H1 (cell line): ENCODE results near the gene TCEA3. TPM values are rescaled to one million over a fixed set of nuclear protein-coding genes. Genes with fewer than 3 reads are reported as not detected.

Source experiments
- CTCF ChIA-PET: fragments of 300-600 bp; sonication (Branson Sonifier 250); formaldehyde crosslinking; loops from one replicate; lab custom pipeline; 2021; ENCODE audit not compliant: partially characterized antibody; lab: Charles Lee
- POLR2A ChIA-PET: fragments of 300-600 bp; sonication (Branson Sonifier 250); formaldehyde crosslinking; loops from one replicate; lab custom pipeline; 2021; ENCODE audit warnings: inconsistent platforms; ENCODE audit not compliant: partially characterized antibody; lab: Charles Lee
- DNase-seq, 2 experiments: peaks; one replicate each; pipeline versions ENCODE4 v3.0.0 to v3.0.0-alpha.2; 2010 to 2022; ENCODE audit warnings: low spot score in 2 of 2, low read depth in 1 of 2, mixed read lengths in 1 of 2
- FAIRE-seq: peaks from 2 replicates; lab custom pipeline; 2011; peaks lifted over from hg19 to GRCh38; lab: Jason Lieb, UNC
- H2AFZ ChIP-seq: 2 replicates; pipeline ENCODE4 v1.8.1; 2012; ENCODE audit warnings: low read length, inconsistent platforms
- H2AK5ac ChIP-seq: 2 replicates; pipeline ENCODE4 v1.6.1; 2013; ENCODE audit warnings: low read depth, low read length
- H2BK120ac ChIP-seq: replicated peaks from 2 replicates; pipeline ENCODE3; 2013; ENCODE audit warnings: low read depth, low read length, inconsistent platforms
- H2BK12ac ChIP-seq: 2 replicates; pipeline ENCODE4 v1.6.1; 2013; ENCODE audit warnings: low read depth, low read length
- H2BK15ac ChIP-seq: 2 replicates; pipeline ENCODE4 v1.6.1; 2013; ENCODE audit warnings: low read length
- H2BK20ac ChIP-seq: 2 replicates; pipeline ENCODE4 v1.6.1; 2013; ENCODE audit warnings: low read length
- H2BK5ac ChIP-seq: 2 replicates; pipeline ENCODE4 v1.6.1; 2013; ENCODE audit warnings: low read depth, low read length
- H3K14ac ChIP-seq: 2 replicates; pipeline ENCODE4 v1.6.1; 2013; ENCODE audit warnings: inconsistent platforms; ENCODE audit not compliant: insufficient read length
- H3K18ac ChIP-seq: 2 replicates; pipeline ENCODE4 v1.6.1; 2013; ENCODE audit warnings: low read length; ENCODE audit errors: extremely low read depth
- H3K23ac ChIP-seq: 2 replicates; pipeline ENCODE4 v1.6.1; 2013; ENCODE audit warnings: inconsistent platforms; ENCODE audit not compliant: insufficient read length
- H3K23me2 ChIP-seq: 2 replicates; pipeline ENCODE4 v1.6.1; 2013; ENCODE audit warnings: low read depth, low read length
- H3K27ac ChIP-seq: 2 replicates; pipeline ENCODE4 v1.6.1; 2011; ENCODE audit warnings: low read depth, low read length, inconsistent platforms
- H3K27me3 ChIP-seq, 4 experiments: replicated peaks in 1 of 4; 1 replicate in 1 of 4; 2 replicates in 3 of 4; pipeline versions ENCODE4 v1.6.1 to v1.8.1; 2011 to 2013; ENCODE audit warnings: low read length in 3 of 4, mild to moderate bottlenecking in 3 of 4, inconsistent platforms in 2 of 4, mixed read lengths in 2 of 4, moderate library complexity in 1 of 4; ENCODE audit not compliant: control insufficient read depth in 3 of 4, insufficient read depth in 3 of 4; ENCODE audit errors: extremely low read depth in 1 of 4
- H3K36me3 ChIP-seq, 4 experiments: 2 replicates each; pipeline versions ENCODE4 v1.6.1 to v1.8.1; 2011 to 2013; ENCODE audit warnings: mild to moderate bottlenecking in 4 of 4, low read length in 3 of 4, moderate library complexity in 2 of 4, control low read depth in 1 of 4, inconsistent platforms in 1 of 4; ENCODE audit not compliant: insufficient read depth in 4 of 4, control insufficient read depth in 2 of 4
- H3K4ac ChIP-seq: replicated peaks from 2 replicates; pipeline ENCODE3; 2013; ENCODE audit warnings: low read length, low read depth, mixed read lengths, inconsistent platforms; ENCODE audit not compliant: insufficient read length
- H3K4me1 ChIP-seq, 4 experiments: replicated peaks in 1 of 4; 1 replicate in 1 of 4; 2 replicates in 3 of 4; pipeline versions ENCODE4 v1.6.1 to v1.8.1; 2011 to 2013; ENCODE audit warnings: low read length in 3 of 4, inconsistent platforms in 2 of 4, mixed read lengths in 1 of 4; ENCODE audit not compliant: insufficient read depth in 4 of 4, control insufficient read depth in 3 of 4
- H3K4me2 ChIP-seq, 2 experiments: 2 replicates each; pipeline versions ENCODE4 v1.6.1 to v1.8.1; 2011 to 2013; ENCODE audit warnings: low read depth in 2 of 2, low read length in 2 of 2, control low read depth in 1 of 2, inconsistent platforms in 1 of 2, mild to moderate bottlenecking in 1 of 2; ENCODE audit not compliant: insufficient read depth in 1 of 2
- H3K4me3 ChIP-seq, 4 experiments: fragments of 200-600, 300-600 bp in 1 of 4; sonication (generic), shearing (Covaris generic), sonication (Bioruptor Twin) in 1 of 4; 2 replicates each; pipeline versions ENCODE4 v1.5.1 to v1.8.1; 2011 to 2016; ENCODE audit warnings: low read length in 4 of 4, low read depth in 3 of 4, control low read depth in 2 of 4, inconsistent platforms in 2 of 4, mild to moderate bottlenecking in 2 of 4, mixed read lengths in 1 of 4, moderate library complexity in 1 of 4; ENCODE audit not compliant: insufficient read depth in 2 of 4; ENCODE audit errors: extremely low read depth in 1 of 4
- H3K56ac ChIP-seq: replicated peaks from 2 replicates; pipeline ENCODE3; 2013; ENCODE audit warnings: low read depth, mild to moderate bottlenecking, mixed read lengths, low read length, inconsistent platforms; ENCODE audit not compliant: insufficient read length
- H3K79me1 ChIP-seq: 2 replicates; pipeline ENCODE4 v1.6.1; 2013; ENCODE audit warnings: low read depth, low read length, control low read depth
- H3K79me2 ChIP-seq, 2 experiments: 2 replicates each; pipeline versions ENCODE4 v1.6.1 to v1.8.1; 2012 to 2013; ENCODE audit warnings: low read length in 2 of 2, mild to moderate bottlenecking in 2 of 2, inconsistent platforms in 1 of 2; ENCODE audit not compliant: insufficient read depth in 2 of 2, control insufficient read depth in 1 of 2
- H3K9ac ChIP-seq, 4 experiments: replicated peaks in 1 of 4; 1 replicate in 1 of 4; 2 replicates in 3 of 4; pipeline versions ENCODE4 v1.6.1 to v1.8.1; 2011 to 2013; ENCODE audit warnings: low read depth in 3 of 4, low read length in 3 of 4, control low read depth in 2 of 4, mild to moderate bottlenecking in 2 of 4, moderate library complexity in 2 of 4, inconsistent platforms in 1 of 4; ENCODE audit errors: extremely low read depth in 1 of 4
- H3K9me3 ChIP-seq, 2 experiments: 2 replicates each; pipeline versions ENCODE4 v1.6.1 to v1.8.1; 2012 to 2013; ENCODE audit warnings: mild to moderate bottlenecking in 2 of 2, moderate library complexity in 2 of 2, control low read depth in 1 of 2, inconsistent platforms in 1 of 2, low read depth in 1 of 2, low read length in 1 of 2, mixed read lengths in 1 of 2; ENCODE audit not compliant: insufficient read depth in 2 of 2
- H4K20me1 ChIP-seq, 2 experiments: replicated peaks in 1 of 2; 2 replicates each; pipeline versions ENCODE3 to v1.8.1; 2011 to 2013; ENCODE audit warnings: inconsistent platforms in 2 of 2, low read length in 2 of 2, mild to moderate bottlenecking in 1 of 2; ENCODE audit not compliant: insufficient read depth in 2 of 2, control insufficient read depth in 1 of 2
- H4K5ac ChIP-seq: 2 replicates; pipeline ENCODE4 v1.6.1; 2013; ENCODE audit warnings: low read length, low read depth, mixed read lengths, inconsistent platforms; ENCODE audit not compliant: insufficient read length
- H4K8ac ChIP-seq: 2 replicates; pipeline ENCODE4 v1.8.0; 2013; ENCODE audit warnings: mild to moderate bottlenecking, moderate library complexity, low read length, inconsistent platforms; ENCODE audit not compliant: insufficient read depth; ENCODE audit errors: extremely low read depth
- H4K91ac ChIP-seq: replicated peaks from 2 replicates; pipeline ENCODE3; 2013; ENCODE audit warnings: low read length, mixed read lengths, inconsistent platforms; ENCODE audit not compliant: insufficient read length
- CBX5 ChIP-seq: fragments of 300-800, 300-1000 bp; sonication (generic); IDR thresholded peaks from 2 replicates; pipeline ENCODE4 v1.7.1; 2016; ENCODE audit warnings: antibody characterized with exemption, low read length, low read depth
- GABPA ChIP-seq: IDR thresholded peaks from 2 replicates; pipeline ENCODE4 v1.6.1; 2011; ENCODE audit warnings: mild to moderate bottlenecking, low read length, moderate library complexity, borderline replicate concordance; ENCODE audit not compliant: insufficient read depth
- JUND ChIP-seq: IDR thresholded peaks from 2 replicates; pipeline ENCODE4 v1.6.1; 2011; ENCODE audit warnings: mild to moderate bottlenecking, improper control_type of control experiment, low read length
- NRF1 ChIP-seq: IDR thresholded peaks from 2 replicates; pipeline ENCODE4 v1.6.1; 2011; ENCODE audit warnings: mild to moderate bottlenecking, low read depth, low read length, improper control_type of control experiment
- RAD21 ChIP-seq, 2 experiments: IDR thresholded peaks in 1 of 2; conservative IDR thresholded peaks in 1 of 2; 2 replicates each; pipeline ENCODE4 v1.6.1; 2011; ENCODE audit warnings: low read depth in 2 of 2, low read length in 2 of 2, improper control_type of control experiment in 1 of 2, inconsistent platforms in 1 of 2, mild to moderate bottlenecking in 1 of 2, moderate library complexity in 1 of 2
- SIRT6 ChIP-seq: IDR thresholded peaks from one replicate; pipeline ENCODE4 v1.7.1; 2012; ENCODE audit warnings: low read length, inconsistent platforms
- SP2 ChIP-seq: IDR thresholded peaks from 2 replicates; pipeline ENCODE4 v1.6.1; 2012; ENCODE audit warnings: mild to moderate bottlenecking, low read length, inconsistent platforms
- SRF ChIP-seq: IDR thresholded peaks from 2 replicates; pipeline ENCODE4 v1.6.1; 2011; ENCODE audit warnings: mild to moderate bottlenecking, low read depth, low read length, moderate library complexity
- SUZ12 ChIP-seq: fragments of 200-600 bp; sonication (generic); IDR thresholded peaks from 2 replicates; pipeline ENCODE4 v1.6.1; 2012; ENCODE audit warnings: mild to moderate bottlenecking, inconsistent platforms, low read length, moderate library complexity, mixed read lengths
- WGBS, 2 experiments: shearing (Covaris generic) in 1 of 2; methylation state at CpG; one replicate each; pipeline versions ENCODE4 v1.1.6 to v1.1.7; 2013 to 2015; ENCODE audit warnings: low lambda C conversion rate in 2 of 2, mixed read lengths in 2 of 2, inconsistent platforms in 1 of 2, low coverage in 1 of 2, missing lambda C conversion rate in 1 of 2; ENCODE audit not compliant: insufficient replicate concordance in 2 of 2, insufficient coverage in 1 of 2, insufficient read length in 1 of 2; ENCODE audit errors: extremely low coverage in 1 of 2, missing lambda C conversion rate in 1 of 2; 5-methylcytosine and 5-hydroxymethylcytosine counted together
- polyA plus RNA-seq, 7 experiments: library from polyadenylated mRNA; depleted of rRNA in 3 of 7; stranded (reverse) in 5 of 7; unstranded in 2 of 7; fragments of >200 nt in 5 of 7; fragments of 200-250 nt in 2 of 7; gene quantifications; 1 replicate in 5 of 7; 2 replicates in 1 of 7; 4 replicates in 1 of 7; pipeline versions ENCODE4 v1.2.1 to v1.2.3, GENCODE V29; 2011 to 2013; ENCODE audit warnings: missing spikeins in 2 of 7, mixed read lengths in 2 of 7
- total RNA-seq: library from RNA; stranded (reverse); fragmentation: NEBNext Ultra II Directional; extraction: Animal tissue kit (Norgen Biotek cat#: 25700); gene quantifications from 2 replicates; pipeline ENCODE4 v1.2.1, GENCODE V29; 2021
- TF ChIP-seq, protein P1 (sequence below): IDR thresholded peaks from 2 replicates; pipeline ENCODE4 v1.6.1; 2012; ENCODE audit warnings: inconsistent platforms
- TF ChIP-seq, protein P2 (sequence below): IDR thresholded peaks from 2 replicates; pipeline ENCODE4 v1.6.1; 2012; ENCODE audit warnings: inconsistent platforms

TCEA3 gene
- total and polyA plus RNA-seq, 2 of the 8 experiments (the other 6 are each of a cell fraction or from before 2014, with no cell fraction given) = 0.08 TPM; not detected in 1

DNA sequence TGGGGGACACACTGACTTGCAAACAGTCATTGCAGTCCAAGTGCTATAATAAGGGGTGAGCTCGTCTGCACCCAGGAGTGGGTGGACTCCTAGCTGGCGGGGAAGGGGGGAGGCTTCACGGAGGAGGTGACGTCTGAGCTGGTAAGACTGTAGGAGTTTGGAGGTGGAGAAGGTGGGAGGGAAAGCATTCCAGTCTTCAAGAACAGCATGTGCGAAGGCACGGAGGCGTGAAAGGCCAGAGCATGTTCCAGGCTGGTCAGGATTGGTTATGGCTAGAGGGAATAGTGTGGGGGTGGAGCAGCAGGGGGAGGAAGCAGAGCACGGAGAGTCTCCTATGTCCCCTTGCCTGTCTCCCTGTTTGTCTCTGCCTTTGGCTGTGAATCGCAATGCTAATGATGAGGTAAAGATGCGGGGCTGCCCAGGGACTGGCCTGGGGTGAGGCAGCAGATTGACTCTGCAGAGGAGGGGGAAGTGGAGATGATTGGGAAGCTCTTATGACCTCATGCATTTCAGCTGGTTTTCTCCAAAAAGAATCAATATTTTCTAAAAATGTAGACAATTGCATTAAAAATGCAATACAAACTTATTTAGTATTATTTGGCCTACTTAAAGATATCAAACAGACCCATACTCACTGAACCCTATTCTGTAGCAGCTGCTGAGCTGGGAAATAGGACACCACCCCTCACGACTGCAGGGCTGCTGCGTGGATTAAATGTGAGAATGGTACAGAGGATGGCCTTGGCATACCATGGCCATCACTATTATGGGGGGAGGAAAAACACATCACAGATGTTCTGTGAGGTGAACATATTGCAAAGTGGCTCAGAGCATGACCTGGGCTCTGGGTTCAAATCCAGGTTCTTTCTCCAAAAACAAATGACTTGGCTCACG lies 52.3 kb downstream of the TCEA3 start:
- no peak overlapping the region for H2BK5ac ChIP-seq
- H3K56ac ChIP-seq = no peak overlapping the region
- H3K27ac ChIP-seq = no peak overlapping the region
- WGBS, 2 experiments = 41% methylated on average over 13 of the region's 13 CpGs; no CpG with 5 or more reads in 1 of the 2 experiments
- H2BK120ac ChIP-seq = no peak overlapping the region
- H3K23ac ChIP-seq = no peak overlapping the region
- H3K9me3 ChIP-seq = no peaks in the 10 kb centered on the region
- ChIA-PET POLR2A (interaction anchor here (1.5 to 2.4 kb wide), 2 partner anchors 15 to 28 kb away, joined by 6 to 13 read pairs; partner anchors contain the start of gene HNRNPR), CTCF (interaction anchor here (0.6 to 3.7 kb wide), 5 partner anchors 13 to 32 kb away, joined by 3 to 19 read pairs (median 8); no protein-coding TSS in a partner anchor)
- no peaks in the 10 kb centered on the region for H3K79me1 ChIP-seq
- no peak overlapping the region for H2BK20ac ChIP-seq
- H4K20me1 ChIP-seq = peaks cover 9 to 12% of the 10 kb centered on the region in 2 experiments
- H2AK5ac ChIP-seq = no peak overlapping the region
- no peak overlapping the region for H4K8ac ChIP-seq
- H3K14ac ChIP-seq = no peak overlapping the region
- no peak overlapping the region for H3K4ac ChIP-seq
- H4K91ac ChIP-seq = no peak overlapping the region
- H2BK12ac ChIP-seq = no peak overlapping the region
- H3K79me2 ChIP-seq = no peaks in the 10 kb centered on the region
- peaks cover 10% of the 10 kb centered on the region for H3K23me2 ChIP-seq
- no peak overlapping the region for H2AFZ ChIP-seq
- H3K18ac ChIP-seq = no peak overlapping the region
- DNase-seq (no peak), FAIRE-seq (no peak)
- no peak overlapping the region for H2BK15ac ChIP-seq
- H3K4me1 ChIP-seq = peaks cover 2 to 19% (median 4%) of the 10 kb centered on the region in 4 experiments; a peak in 6 of 7 replicates
- H3K36me3 ChIP-seq = no peaks in the 10 kb centered on the region
- no peak overlapping the region for H4K5ac ChIP-seq
- H3K9ac ChIP-seq = no peak overlapping the region
- H3K4me3 ChIP-seq = no peak overlapping the region
- no peak overlapping the region for H3K4me2 ChIP-seq
- peaks cover 55 to 88% (median 77%) of the 10 kb centered on the region in 4 experiments for H3K27me3 ChIP-seq
- TF ChIP-seq NRF1 (no peak), SIRT6 (no peak), JUND (no peak), SP2 (no peak), SRF (no peak), RAD21 (IDR thresholded peaks at IDR 0.05 in 1 of 2, conservative IDR thresholded peaks at IDR 0.05 in 1 of 2; ENCODE audit: low read depth in 2 of 2, low read length in 2 of 2) (no peak), CBX5 (no peak), GABPA (no peak), SUZ12 (peak; percentile 52; the same call in 1 of the 2 replicates)
- TF ChIP-seq, protein P1, sequence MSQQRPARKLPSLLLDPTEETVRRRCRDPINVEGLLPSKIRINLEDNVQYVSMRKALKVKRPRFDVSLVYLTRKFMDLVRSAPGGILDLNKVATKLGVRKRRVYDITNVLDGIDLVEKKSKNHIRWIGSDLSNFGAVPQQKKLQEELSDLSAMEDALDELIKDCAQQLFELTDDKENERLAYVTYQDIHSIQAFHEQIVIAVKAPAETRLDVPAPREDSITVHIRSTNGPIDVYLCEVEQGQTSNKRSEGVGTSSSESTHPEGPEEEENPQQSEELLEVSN = peak; percentile 83
- TF ChIP-seq, protein P2, sequence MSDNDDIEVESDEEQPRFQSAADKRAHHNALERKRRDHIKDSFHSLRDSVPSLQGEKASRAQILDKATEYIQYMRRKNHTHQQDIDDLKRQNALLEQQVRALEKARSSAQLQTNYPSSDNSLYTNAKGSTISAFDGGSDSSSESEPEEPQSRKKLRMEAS = peak; percentile 85
